Fibroblast of lung (primary cell): ENCODE results near the gene PPARG. TPM values are rescaled to one million over a fixed set of nuclear protein-coding genes. Genes with fewer than 3 reads are reported as not detected.

Experiments
- DNase-seq, 2 donors: peaks; one replicate each; pipeline versions ENCODE4 v3.0.0 to v3.0.0-alpha.2; 2010; ENCODE audit warnings: low read depth in 2 of 2
- H2AFZ ChIP-seq: 2 replicates; pipeline ENCODE4 v1.5.1; 2012; ENCODE audit warnings: low read length, control low read depth, inconsistent platforms
- H3K27ac ChIP-seq: 2 replicates; pipeline ENCODE4 v1.5.1; 2011; ENCODE audit warnings: low read length, control low read depth; ENCODE audit not compliant: insufficient read depth
- H3K27me3 ChIP-seq: 2 replicates; pipeline ENCODE4 v1.5.1; 2011; ENCODE audit warnings: mild to moderate bottlenecking, low read length; ENCODE audit not compliant: control insufficient read depth, insufficient read depth
- H3K36me3 ChIP-seq: 2 replicates; pipeline ENCODE4 v1.5.1; 2011; ENCODE audit warnings: low read length; ENCODE audit not compliant: control insufficient read depth, insufficient read depth
- H3K4me1 ChIP-seq: 2 replicates; pipeline ENCODE4 v1.5.1; 2011; ENCODE audit warnings: low read length; ENCODE audit not compliant: control insufficient read depth, insufficient read depth; ENCODE audit errors: extremely low read depth
- H3K4me2 ChIP-seq: 2 replicates; pipeline ENCODE4 v1.5.1; 2011; ENCODE audit warnings: low read length, control low read depth; ENCODE audit not compliant: insufficient read depth; ENCODE audit errors: extremely low read depth
- H3K4me3 ChIP-seq, 4 experiments: fragments of 200-600 bp in 1 of 4; sonication (generic) in 1 of 4; replicated peaks in 1 of 4; 2 replicates each; pipeline ENCODE4 v1.5.1; 2011 to 2016; ENCODE audit warnings: low read length in 4 of 4, low read depth in 3 of 4, mild to moderate bottlenecking in 3 of 4, control low read depth in 2 of 4, inconsistent platforms in 1 of 4, mixed read lengths in 1 of 4; ENCODE audit not compliant: insufficient read depth in 1 of 4; ENCODE audit errors: control extremely low read depth in 1 of 4
- H3K79me2 ChIP-seq: 2 replicates; pipeline ENCODE4 v1.5.1; 2012; ENCODE audit warnings: mild to moderate bottlenecking, low read length, inconsistent platforms; ENCODE audit not compliant: control insufficient read depth, insufficient read depth
- H3K9ac ChIP-seq: 2 replicates; pipeline ENCODE4 v1.5.1; 2011; ENCODE audit warnings: mild to moderate bottlenecking, low read length, control low read depth; ENCODE audit not compliant: insufficient read depth
- H3K9me3 ChIP-seq: 2 replicates; pipeline ENCODE4 v1.5.1; 2012; ENCODE audit warnings: low read depth, low read length; ENCODE audit not compliant: control insufficient read depth, insufficient read depth
- H4K20me1 ChIP-seq: 2 replicates; pipeline ENCODE4 v1.5.1; 2011; ENCODE audit warnings: low read length; ENCODE audit not compliant: control insufficient read depth, insufficient read depth; ENCODE audit errors: extremely low read depth
- CTCF ChIP-seq, 2 donors: IDR thresholded peaks in 1 of 2; conservative IDR thresholded peaks in 1 of 2; 1 replicate in 1 of 2; 2 replicates in 1 of 2; pipeline ENCODE4 v1.5.1; 2011 to 2012; ENCODE audit warnings: low read length in 2 of 2, control low read depth in 1 of 2, inconsistent platforms in 1 of 2, low read depth in 1 of 2, mild to moderate bottlenecking in 1 of 2
- EZH2 ChIP-seq: IDR thresholded peaks from 2 replicates; pipeline ENCODE4 v1.5.1; 2012; ENCODE audit warnings: low read length, control low read depth, mild to moderate bottlenecking; ENCODE audit errors: missing control alignments
- polyA plus RNA-seq, 2 donors: library from polyadenylated mRNA; depleted of rRNA in 1 of 2; stranded (reverse) in 1 of 2; unstranded in 1 of 2; fragments of >200 nt; gene quantifications; 2 replicates each; pipeline ENCODE4 v1.2.1, GENCODE V29; 2011 to 2012; ENCODE audit warnings: missing spikeins in 1 of 2
- total RNA-seq: library from RNA; depleted of rRNA; stranded (reverse); fragments of >200 nt; gene quantifications from 2 replicates; pipeline ENCODE4 v1.2.1, GENCODE V29; 2014

The PPARG gene
- total and polyA plus RNA-seq, 2 donors (not counting 1 experiment from before 2014, with no cell fraction given), result 32.8 to 42.8 TPM

- Histone ChIP-seq H4K20me1 (no peaks in the 10 kb centered on the region), H3K4me2 (no peak overlapping the region), H2AFZ (no peak overlapping the region), H3K9me3 (no peaks in the 10 kb centered on the region), H3K36me3 (no peaks in the 10 kb centered on the region), H3K4me1 (peaks cover 13% of the 10 kb centered on the region), H3K79me2 (peaks cover 2% of the 10 kb centered on the region), H3K4me3 (no peak overlapping the region), H3K27me3 (no peaks in the 10 kb centered on the region), H3K9ac (no peak overlapping the region), H3K27ac (no peak overlapping the region)
- no peak for TF ChIP-seq CTCF (conservative IDR thresholded peaks at IDR 0.05 in 1 of 2, IDR thresholded peaks at IDR 0.05 in 1 of 2; ENCODE audit: low read depth in 1 of 2, low read length in 2 of 2)
- TF ChIP-seq EZH2, result no peak
- peak; percentile 88 to 91 for DNase-seq
These were observed 19.6 kb downstream of the PPARG start for GRCh38 chr3:12308517-12308916.

- no peak for TF ChIP-seq CTCF (conservative IDR thresholded peaks at IDR 0.05 in 1 of 2, IDR thresholded peaks at IDR 0.05 in 1 of 2; ENCODE audit: low read depth in 1 of 2, low read length in 2 of 2)
- no peak for TF ChIP-seq EZH2
- Histone ChIP-seq H3K9ac (no peak overlapping the region), H3K4me2 (no peak overlapping the region), H3K4me1 (peaks cover 13% of the 10 kb centered on the region), H3K27me3 (no peaks in the 10 kb centered on the region), H3K4me3 (no peak overlapping the region), H3K79me2 (peaks cover 2% of the 10 kb centered on the region), H3K27ac (no peak overlapping the region), H4K20me1 (no peaks in the 10 kb centered on the region), H3K9me3 (no peaks in the 10 kb centered on the region), H3K36me3 (no peaks in the 10 kb centered on the region), H2AFZ (no peak overlapping the region)
- no peak for DNase-seq
These were observed 20.8 kb downstream of the PPARG start for GRCh38 chr3:12309716-12310115.

GRCh38 chr3:12312010-12312409 is 23.1 kb downstream of the PPARG start:
- Histone ChIP-seq H4K20me1 (no peaks in the 10 kb centered on the region), H3K4me1 (peaks cover 13% of the 10 kb centered on the region), H3K27me3 (no peaks in the 10 kb centered on the region), H2AFZ (no peak overlapping the region), H3K4me2 (peak overlapping the region; percentile 23), H3K9ac (no peak overlapping the region), H3K79me2 (peaks cover 2% of the 10 kb centered on the region), H3K4me3 (no peak overlapping the region), H3K9me3 (no peaks in the 10 kb centered on the region), H3K36me3 (no peaks in the 10 kb centered on the region), H3K27ac (no peak overlapping the region)
- DNase-seq, result no peak
- TF ChIP-seq EZH2, result no peak
- TF ChIP-seq CTCF (conservative IDR thresholded peaks at IDR 0.05 in 1 of 2, IDR thresholded peaks at IDR 0.05 in 1 of 2; ENCODE audit: low read depth in 1 of 2, low read length in 2 of 2), result no peak
